22Rv1 (cell line): Measurements from ENCODE around the gene PECR.

Source experiments
- CTCF ChIP-seq: fragments of 450-650 bp; IDR thresholded peaks from 2 replicates; pipeline ENCODE4 v1.5.1; 2017; ENCODE audit warnings: mild to moderate bottlenecking
- ZFX ChIP-seq: fragments of 450-650 bp; IDR thresholded peaks from 2 replicates; pipeline ENCODE4 v1.6.1; 2017; ENCODE audit warnings: antibody characterized with exemption, borderline replicate concordance

- no peak for TF ChIP-seq CTCF
- TF ChIP-seq ZFX: no peak
Observed at GRCh38 chr2:216064665-216065064, 16.9 kb downstream of the PECR start.
